CD4-positive, alpha-beta T cell (primary cell): Measurements from ENCODE around the gene CMKLR1. TPM values are rescaled to one million over a fixed set of nuclear protein-coding genes. Genes with fewer than 3 reads are reported as not detected.

Experiments used
- ATAC-seq: fragments of 200-7000 bp; cut with Tn5 transposase; one replicate; pipeline ENCODE4 v1.10.0; 2022; ENCODE audit warnings: mild to moderate bottlenecking; ENCODE audit not compliant: poor library complexity
- CTCF ChIA-PET: fragments of 350-600 bp; sonication (Branson Sonifier 250); formaldehyde crosslinking; loops from one replicate; lab custom pipeline; 2021; ENCODE audit warnings: antibody characterized with exemption, inconsistent platforms; lab: Charles Lee
- POLR2A ChIA-PET: fragments of 350-600 bp; sonication (Branson Sonifier 250); formaldehyde crosslinking; loops from one replicate; lab custom pipeline; 2021; ENCODE audit warnings: antibody characterized with exemption, inconsistent platforms; lab: Charles Lee
- DNase-seq, 14 experiments: peaks; one replicate each; pipeline ENCODE4 v3.0.0-alpha.2; 2013 to 2020; ENCODE audit warnings: mixed read lengths in 2 of 14
- H3K27ac ChIP-seq, 2 donors: one replicate each; pipeline versions ENCODE4 v1.5.1 to v1.7.0; 2013; ENCODE audit warnings: low read length in 2 of 2, low read depth in 1 of 2, mild to moderate bottlenecking in 1 of 2
- H3K27me3 ChIP-seq, 2 experiments: 1 replicate in 1 of 2; 2 replicates in 1 of 2; pipeline versions ENCODE4 v1.6.1 to v1.7.0; 2013; ENCODE audit warnings: low read length in 2 of 2, control low read depth in 1 of 2, mild to moderate bottlenecking in 1 of 2, moderate library complexity in 1 of 2; ENCODE audit not compliant: insufficient read depth in 2 of 2, control insufficient read depth in 1 of 2
- H3K36me3 ChIP-seq: one replicate; pipeline ENCODE4 v1.6.1; 2013; ENCODE audit warnings: low read length, control low read depth; ENCODE audit not compliant: insufficient read depth
- H3K4me1 ChIP-seq: one replicate; pipeline ENCODE4 v1.6.1; 2013; ENCODE audit warnings: low read length, control low read depth; ENCODE audit not compliant: insufficient read depth
- H3K4me3 ChIP-seq: one replicate; pipeline ENCODE4 v1.5.1; 2013; ENCODE audit warnings: mild to moderate bottlenecking, low read length, moderate library complexity
- H3K9me3 ChIP-seq, 2 experiments: 1 replicate in 1 of 2; 2 replicates in 1 of 2; pipeline versions ENCODE4 v1.6.1 to v1.7.0; 2013; ENCODE audit warnings: low read length in 2 of 2, mild to moderate bottlenecking in 2 of 2, control low read depth in 1 of 2, moderate library complexity in 1 of 2; ENCODE audit not compliant: control insufficient read depth in 1 of 2, insufficient read depth in 1 of 2
- H3K27ac Mint-ChIP-seq: one replicate; pipeline ENCODE4 v1.8.0; 2020; ENCODE audit warnings: mixed read lengths
- H3K27me3 Mint-ChIP-seq: one replicate; pipeline ENCODE4 v1.8.0; 2021; ENCODE audit warnings: mixed read lengths
- H3K36me3 Mint-ChIP-seq: one replicate; pipeline ENCODE4 v1.8.0; 2021; ENCODE audit warnings: low read depth, mixed read lengths
- H3K4me1 Mint-ChIP-seq: one replicate; pipeline ENCODE4 v1.8.0; 2021; ENCODE audit warnings: low read depth, mixed read lengths
- H3K4me3 Mint-ChIP-seq: one replicate; pipeline ENCODE4 v1.8.0; 2020; ENCODE audit warnings: mild to moderate bottlenecking, mixed read lengths
- H3K9me3 Mint-ChIP-seq: one replicate; pipeline ENCODE4 v1.8.0; 2020; ENCODE audit warnings: mixed read lengths
- intact Hi-C, 2 experiments: fragments of 100-400 bp; cut with DNase I in 1 of 2; cut with micrococcal nuclease in 1 of 2; formaldehyde crosslinking; loops; one replicate each; pipeline versions ENCODE4 v1.15.1 to v1.9.0; 2023 to 2025; cut with DNase I, micrococcal nuclease
- polyA plus RNA-seq, 2 donors: library from polyadenylated mRNA; unstranded; fragments of 120-200 nt; gene quantifications; one replicate each; pipeline ENCODE4 v1.2.1, GENCODE V29; 2013
- total RNA-seq, 174 experiments: library from RNA in 2 of 174; stranded (reverse) in 2 of 174; gene quantifications; one replicate each; pipeline ENCODE4 v1.2.3 and lab custom pipeline; 2021 to 2026
- TF ChIP-seq, protein P1 (sequence below): fragments of 200-600 bp; IDR thresholded peaks from one replicate; pipeline ENCODE4 v1.8.0; 2022; ENCODE audit warnings: antibody characterized with exemption, mild to moderate bottlenecking

The CMKLR1 gene
- total RNA-seq (not detected), total RNA-seq (lab: John Stamatoyannopoulos, UW) (0 to 7.2 (median 0.18) reads per million in 172 experiments)
- 3.6 TPM for polyA plus RNA-seq (2013, experiment 1 of 2)
- polyA plus RNA-seq (2013, experiment 2 of 2), result 1.8 TPM

- intact Hi-C loops, result no loop called here
- Mint-ChIP-seq H3K36me3 (no peaks in the 10 kb centered on the region), H3K4me3 (no peak within 1 kb of the TSS), H3K27ac (no peak within 1 kb of the TSS), H3K9me3 (no peaks in the 10 kb centered on the region), H3K27me3 (peaks cover 37% of the 10 kb centered on the region), H3K4me1 (peaks cover 10% of the 10 kb centered on the region)
- DNase-seq, result peak in 1 of 14 experiments; percentile 16
- Histone ChIP-seq H3K4me3 (peak within 1 kb of the TSS; percentile 24), H3K27me3 (peaks cover 3 to 20% of the 10 kb centered on the region in 2 experiments), H3K27ac (no peak within 1 kb of the TSS), H3K9me3 (peaks cover 0 to 4% of the 10 kb centered on the region in 2 experiments), H3K4me1 (no peaks in the 10 kb centered on the region), H3K36me3 (no peaks in the 10 kb centered on the region)
- ChIA-PET CTCF (no interaction called here), POLR2A (no interaction called here)
- ATAC-seq, result no peak
- TF ChIP-seq, protein P1, sequence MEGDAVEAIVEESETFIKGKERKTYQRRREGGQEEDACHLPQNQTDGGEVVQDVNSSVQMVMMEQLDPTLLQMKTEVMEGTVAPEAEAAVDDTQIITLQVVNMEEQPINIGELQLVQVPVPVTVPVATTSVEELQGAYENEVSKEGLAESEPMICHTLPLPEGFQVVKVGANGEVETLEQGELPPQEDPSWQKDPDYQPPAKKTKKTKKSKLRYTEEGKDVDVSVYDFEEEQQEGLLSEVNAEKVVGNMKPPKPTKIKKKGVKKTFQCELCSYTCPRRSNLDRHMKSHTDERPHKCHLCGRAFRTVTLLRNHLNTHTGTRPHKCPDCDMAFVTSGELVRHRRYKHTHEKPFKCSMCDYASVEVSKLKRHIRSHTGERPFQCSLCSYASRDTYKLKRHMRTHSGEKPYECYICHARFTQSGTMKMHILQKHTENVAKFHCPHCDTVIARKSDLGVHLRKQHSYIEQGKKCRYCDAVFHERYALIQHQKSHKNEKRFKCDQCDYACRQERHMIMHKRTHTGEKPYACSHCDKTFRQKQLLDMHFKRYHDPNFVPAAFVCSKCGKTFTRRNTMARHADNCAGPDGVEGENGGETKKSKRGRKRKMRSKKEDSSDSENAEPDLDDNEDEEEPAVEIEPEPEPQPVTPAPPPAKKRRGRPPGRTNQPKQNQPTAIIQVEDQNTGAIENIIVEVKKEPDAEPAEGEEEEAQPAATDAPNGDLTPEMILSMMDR, result no peak
These were observed at the start of gene CMKLR1 for GRCh38 chr12:108338915-108339657. TSS of gene CMKLR1 (minus strand) at chr12:108339311. CDS start at chr12:108293591, 45,720 bp downstream.

DNA sequence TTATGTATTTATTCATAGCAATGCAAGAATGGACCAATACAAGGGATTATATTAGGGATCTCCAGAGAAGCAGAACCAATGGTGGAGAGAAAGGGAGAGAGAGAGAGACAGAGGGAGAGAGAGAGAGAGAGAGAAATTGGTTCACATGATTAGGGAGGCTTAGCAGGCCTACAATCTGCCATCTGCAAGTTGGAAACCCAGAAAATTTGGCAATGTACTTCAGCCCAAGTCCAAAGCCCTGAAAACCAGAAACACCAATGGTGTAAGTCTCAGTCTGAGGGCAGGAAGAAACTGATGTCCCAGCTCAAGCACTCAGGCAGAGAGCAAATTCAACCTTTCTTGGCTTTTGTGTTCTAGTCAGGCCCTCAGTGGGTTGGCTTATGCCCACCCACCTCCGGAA, 48.7 kb upstream of the CMKLR1 start:
- no peak overlapping the region for H3K27ac ChIP-seq
- no peak overlapping the region for H3K4me3 ChIP-seq
- ChIA-PET CTCF (no interaction called here), POLR2A (no interaction called here)
- intact Hi-C loops, result no loop called here
- TF ChIP-seq, protein P1, result no peak
- Mint-ChIP-seq H3K36me3 (no peaks in the 10 kb centered on the region), H3K27ac (no peak overlapping the region), H3K27me3 (peaks cover 28% of the 10 kb centered on the region), H3K9me3 (peaks cover 4% of the 10 kb centered on the region), H3K4me3 (no peak overlapping the region), H3K4me1 (no peaks in the 10 kb centered on the region)
- H3K36me3 ChIP-seq, result no peaks in the 10 kb centered on the region
- H3K27me3 ChIP-seq, result no peaks in the 10 kb centered on the region
- H3K9me3 ChIP-seq, result peaks cover 0 to 3% of the 10 kb centered on the region in 2 experiments
- no peak for DNase-seq
- no peaks in the 10 kb centered on the region for H3K4me1 ChIP-seq
- no peak for ATAC-seq

- Mint-ChIP-seq H3K4me1 (no peaks in the 10 kb centered on the region), H3K27me3 (peaks cover 24% of the 10 kb centered on the region), H3K9me3 (peaks cover 4% of the 10 kb centered on the region), H3K4me3 (no peak overlapping the region), H3K27ac (no peak overlapping the region), H3K36me3 (no peaks in the 10 kb centered on the region)
- TF ChIP-seq, protein P1, result no peak
- no peak for DNase-seq
- POLR2A ChIA-PET, result no interaction called here
- Histone ChIP-seq H3K4me1 (no peaks in the 10 kb centered on the region), H3K9me3 (no peaks in the 10 kb centered on the region), H3K4me3 (no peak overlapping the region), H3K36me3 (no peaks in the 10 kb centered on the region), H3K27me3 (no peaks in the 10 kb centered on the region), H3K27ac (no peak overlapping the region)
- CTCF ChIA-PET, result no interaction called here
- no peak for ATAC-seq
- intact Hi-C loops, result no loop called here
These were observed 47.7 kb upstream of the CMKLR1 start for GRCh38 chr12:108386709-108387360.
